ENCODE data around the gene POTEB2.
"Not testable (repeated sequence)": the region's sequence is repeated elsewhere in the genome, so short reads cannot be mapped to it uniquely, and the experiment has no call there.

The POTEB2 gene

DNA sequence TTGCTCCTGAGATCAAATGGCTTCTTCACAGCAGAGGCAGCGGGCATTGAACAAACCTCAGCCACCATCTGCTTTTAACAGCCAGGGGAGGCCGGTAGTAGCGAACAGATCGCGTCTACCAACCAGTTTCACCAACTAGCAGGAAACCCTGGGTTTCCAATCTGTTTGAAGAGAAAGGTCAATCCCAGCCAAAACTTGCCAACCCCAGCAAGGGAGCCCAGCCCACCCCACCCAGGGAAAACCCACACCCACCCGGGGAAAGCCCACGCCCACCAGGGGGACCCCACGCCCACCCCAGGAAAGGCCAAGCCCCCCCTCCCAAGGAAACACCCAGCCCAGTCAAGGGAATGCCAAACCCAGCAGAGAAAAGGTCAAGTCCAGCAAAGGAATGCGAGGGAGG, at the start of gene POTEB2:
Gene POTEB2 (minus strand): TSS at position 101 of the 400 bp plus-strand sequence. CDS start 33 bp downstream, at position 68.
- DNase-seq (ENCODE audit: low read depth): not testable (repeated sequence)

DNA sequence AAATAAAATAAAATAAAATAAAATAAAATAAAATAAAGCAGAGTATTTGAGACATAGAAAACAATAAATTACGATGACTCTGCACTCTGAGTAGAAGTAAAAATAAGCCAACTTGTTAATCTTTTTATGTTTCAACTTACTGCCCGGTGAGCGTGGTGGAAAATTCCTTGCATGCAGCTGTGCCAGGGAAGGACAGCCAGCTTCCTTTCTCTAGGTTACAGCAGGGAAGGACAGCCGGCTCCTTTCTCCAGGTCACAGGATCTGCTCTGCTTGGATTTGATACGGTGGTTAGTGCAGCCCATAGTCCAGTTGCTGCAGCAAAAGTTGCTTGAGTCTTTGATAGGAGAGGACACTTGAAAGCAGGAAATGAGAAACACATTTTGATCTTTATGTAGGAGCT, 13.8 kb upstream of the POTEB2 start:
- H3K4me3 ChIP-seq (ENCODE audit: low read depth, low read length); in situ Hi-C loops (cut with HindIII; ENCODE audit: low sequenced_read_pairs); DNase-seq (ENCODE audit: low read depth): not testable (repeated sequence)

More for the DNA sequence above, at the start of gene POTEB2:
- H3K4me3 ChIP-seq (ENCODE audit: low read depth, low read length); in situ Hi-C loops (cut with HindIII; ENCODE audit: low sequenced_read_pairs): not testable (repeated sequence)

DNA sequence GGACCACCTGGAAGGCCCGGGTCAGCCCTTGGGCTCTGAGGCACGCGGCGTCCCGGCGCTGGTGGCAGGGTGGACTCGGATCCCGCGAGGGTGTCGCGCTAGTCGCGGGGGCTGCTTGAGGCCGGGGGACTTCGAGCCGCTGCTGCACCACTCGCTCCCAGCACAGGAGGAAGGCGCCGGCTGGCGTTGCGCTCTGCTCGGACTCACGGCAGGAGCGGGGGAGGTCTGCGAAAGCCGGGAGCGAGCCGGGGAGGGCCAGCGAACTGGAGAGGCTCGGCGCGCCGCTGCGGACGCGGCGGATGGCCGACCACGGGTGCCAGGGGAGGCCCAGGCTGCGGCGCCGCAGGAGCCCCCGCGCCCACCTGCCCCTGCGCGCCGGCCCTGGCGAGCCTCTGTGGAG, 12.3 kb upstream of the POTEB2 start:
- in situ Hi-C loops (cut with HindIII; ENCODE audit: low sequenced_read_pairs); H3K4me3 ChIP-seq (ENCODE audit: low read depth, low read length); DNase-seq (ENCODE audit: low read depth): not testable (repeated sequence)

DNA sequence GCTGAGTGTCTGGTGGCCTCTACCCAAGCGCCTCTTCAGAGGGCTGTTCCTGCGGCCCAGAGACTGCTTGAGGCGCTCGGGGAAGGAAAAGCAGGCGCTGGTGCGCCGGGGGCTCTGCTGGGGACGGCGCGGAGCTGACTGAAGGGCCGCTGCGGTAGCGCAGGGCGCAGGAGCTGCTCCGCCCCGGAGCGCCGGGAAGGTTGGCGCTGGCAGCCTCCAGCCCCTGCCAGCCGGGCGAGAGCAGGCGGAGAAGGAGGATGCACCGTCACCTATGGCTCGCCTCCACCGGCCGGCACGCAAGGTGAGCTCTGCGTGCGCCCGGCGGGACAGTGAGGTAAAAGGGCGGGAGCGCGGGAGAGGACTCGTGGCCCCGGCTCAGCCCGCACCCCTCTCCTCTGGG, 11.7 kb upstream of the POTEB2 start:
- DNase-seq (ENCODE audit: low read depth); H3K4me3 ChIP-seq (ENCODE audit: low read depth, low read length); in situ Hi-C loops (cut with HindIII; ENCODE audit: low sequenced_read_pairs): not testable (repeated sequence)

Data from astrocyte of the cerebellum (primary cell).